Smooth muscle cell of the coronary artery (primary cell): Measurements from ENCODE around the gene RNF152. TPM values are rescaled to one million over a fixed set of nuclear protein-coding genes. Genes with fewer than 3 reads are reported as not detected.

Source experiments
- total RNA-seq: library from RNA; depleted of rRNA; stranded (reverse); fragments of >200 nt; gene quantifications from 2 replicates; pipeline ENCODE4 v1.2.3, GENCODE V29; 2014; ENCODE audit warnings: low replicate concordance

The RNF152 gene
- total RNA-seq = 16.6 and 33.3 TPM in 2 replicates

GRCh38 chr18:61892683-61893308 is at the start of gene RNF152:
TSS of gene RNF152 (minus strand) at chr18:61893007. CDS start at chr18:61816463, 76,544 bp downstream.

